ENCODE measurements around the gene TNNC1.
A peak's percentile ranks its signal among the peaks of the same experiment; 100 is the strongest.

The TNNC1 gene

GRCh38 chr3:52429779-52430415, 23.9 kb downstream of the TNNC1 start:
- DNase-seq (ENCODE audit: low spot score) = no peak

GRCh38 chr3:52429031-52429430, 24.8 kb downstream of the TNNC1 start:
- DNase-seq (ENCODE audit: low spot score) = no peak

- DNase-seq (ENCODE audit: low spot score) = peak; percentile 39
These were observed 25.5 kb downstream of the TNNC1 start for GRCh38 chr3:52428151-52429005.

GRCh38 chr3:52423173-52423572, 30.7 kb downstream of the TNNC1 start:
- DNase-seq (ENCODE audit: low spot score) = no peak

- DNase-seq (ENCODE audit: low spot score) = no peak
These were observed 31.2 kb downstream of the TNNC1 start for GRCh38 chr3:52422669-52423068.

- DNase-seq (ENCODE audit: low spot score) = no peak
These were observed 33.5 kb downstream of the TNNC1 start for GRCh38 chr3:52420388-52420787.

GRCh38 chr3:52415800-52416199, 38.0 kb downstream of the TNNC1 start:
- DNase-seq (ENCODE audit: low spot score) = no peak

GRCh38 chr3:52408466-52408865, 45.4 kb downstream of the TNNC1 start:
- DNase-seq (ENCODE audit: low spot score) = no peak

- DNase-seq (ENCODE audit: low spot score) = no peak
These were observed 46.1 kb downstream of the TNNC1 start for GRCh38 chr3:52407779-52408178.

GRCh38 chr3:52406791-52407510, 46.9 kb downstream of the TNNC1 start:
- DNase-seq (ENCODE audit: low spot score) = no peak

GRCh38 chr3:52406231-52406661, 47.6 kb downstream of the TNNC1 start:
- no peak for DNase-seq (ENCODE audit: low spot score)

- no peak for DNase-seq (ENCODE audit: low spot score)
These were observed 48.2 kb downstream of the TNNC1 start for GRCh38 chr3:52405601-52406110.

- DNase-seq (ENCODE audit: low spot score) = no peak
These were observed 48.8 kb downstream of the TNNC1 start for GRCh38 chr3:52405066-52405465.

- DNase-seq (ENCODE audit: low spot score) = no peak
These were observed 49.5 kb downstream of the TNNC1 start for GRCh38 chr3:52404391-52404790.

- DNase-seq (ENCODE audit: low spot score) = no peak
These were observed 49.9 kb downstream of the TNNC1 start for GRCh38 chr3:52403955-52404354.

- DNase-seq (ENCODE audit: low spot score) = no peak
These were observed 50.5 kb downstream of the TNNC1 start for GRCh38 chr3:52403271-52403841.

GRCh38 chr3:52402706-52403270, 51.1 kb downstream of the TNNC1 start:
- no peak for DNase-seq (ENCODE audit: low spot score)

- DNase-seq (ENCODE audit: low spot score) = no peak
These were observed 51.7 kb downstream of the TNNC1 start for GRCh38 chr3:52402101-52402521.

GRCh38 chr3:52401551-52401950, 52.3 kb downstream of the TNNC1 start:
- DNase-seq (ENCODE audit: low spot score) = no peak

All from germinal center (tissue), 1 donor.